Hippocampal formation (tissue), 2 donors: ENCODE data around the gene RSPH9.
A peak's percentile ranks its signal among the peaks of the same experiment; 100 is the strongest.
"Not testable (repeated sequence)": the region's sequence is repeated elsewhere in the genome, so short reads cannot be mapped to it uniquely, and the experiment has no call there.

Experiments used
- DNase-seq, 2 donors: peaks; one replicate each; lab custom pipeline; 2025; lab: John Stamatoyannopoulos, UW

The RSPH9 gene

DNA sequence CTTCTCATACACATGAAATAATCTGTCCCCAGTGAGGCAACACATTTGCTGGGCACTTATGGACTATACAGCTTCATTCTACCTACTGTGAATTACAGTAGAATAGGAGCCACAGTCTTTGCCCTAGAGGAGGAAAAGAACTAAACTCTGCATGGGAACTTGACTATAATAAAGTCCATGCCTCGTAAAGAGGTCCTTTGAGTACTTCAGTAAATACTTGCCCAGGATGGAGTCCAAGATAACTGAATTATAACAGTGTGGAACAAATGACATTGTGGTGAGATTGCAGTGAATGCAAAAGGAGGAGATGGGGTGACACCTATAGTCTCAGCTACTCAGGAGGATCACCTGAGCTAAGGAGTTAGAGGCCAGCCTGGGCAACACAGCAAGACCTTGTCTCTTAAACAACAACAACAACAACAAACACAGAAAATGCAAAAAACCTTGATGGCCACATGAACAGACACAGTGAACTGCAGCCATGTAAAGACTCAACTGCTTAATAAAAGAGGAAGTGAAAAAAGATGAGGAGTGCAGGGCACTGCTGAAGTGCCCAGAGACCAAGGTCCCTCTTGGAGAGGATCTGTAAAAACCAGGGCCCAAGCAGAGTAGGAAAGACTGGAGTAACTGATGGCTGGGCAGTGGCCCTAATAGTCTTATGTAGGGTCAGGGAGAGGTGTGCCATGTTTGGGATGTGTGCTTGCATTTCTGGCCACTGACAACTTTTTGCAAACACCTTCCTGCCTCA lies 39.0 kb downstream of the RSPH9 start:
- no peak for DNase-seq

DNA sequence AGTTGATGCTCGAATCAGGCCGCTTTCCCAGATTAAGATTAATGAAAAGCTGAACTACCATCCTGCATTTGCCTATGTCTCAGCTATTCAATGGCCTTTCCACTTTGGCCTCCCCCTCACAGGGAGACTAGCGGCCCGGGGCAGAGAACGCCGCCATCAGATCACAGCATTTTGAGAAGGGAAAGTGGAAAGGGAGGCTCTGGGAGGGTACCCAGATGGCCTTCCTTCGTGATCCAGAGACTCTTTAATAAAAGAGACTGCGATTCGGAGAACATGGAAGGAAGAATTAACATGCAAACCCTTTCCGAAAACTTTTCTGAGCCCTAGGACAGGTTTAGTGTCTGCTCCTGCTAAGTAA lies 42.2 kb downstream of the RSPH9 start:
- DNase-seq, result no peak

DNA sequence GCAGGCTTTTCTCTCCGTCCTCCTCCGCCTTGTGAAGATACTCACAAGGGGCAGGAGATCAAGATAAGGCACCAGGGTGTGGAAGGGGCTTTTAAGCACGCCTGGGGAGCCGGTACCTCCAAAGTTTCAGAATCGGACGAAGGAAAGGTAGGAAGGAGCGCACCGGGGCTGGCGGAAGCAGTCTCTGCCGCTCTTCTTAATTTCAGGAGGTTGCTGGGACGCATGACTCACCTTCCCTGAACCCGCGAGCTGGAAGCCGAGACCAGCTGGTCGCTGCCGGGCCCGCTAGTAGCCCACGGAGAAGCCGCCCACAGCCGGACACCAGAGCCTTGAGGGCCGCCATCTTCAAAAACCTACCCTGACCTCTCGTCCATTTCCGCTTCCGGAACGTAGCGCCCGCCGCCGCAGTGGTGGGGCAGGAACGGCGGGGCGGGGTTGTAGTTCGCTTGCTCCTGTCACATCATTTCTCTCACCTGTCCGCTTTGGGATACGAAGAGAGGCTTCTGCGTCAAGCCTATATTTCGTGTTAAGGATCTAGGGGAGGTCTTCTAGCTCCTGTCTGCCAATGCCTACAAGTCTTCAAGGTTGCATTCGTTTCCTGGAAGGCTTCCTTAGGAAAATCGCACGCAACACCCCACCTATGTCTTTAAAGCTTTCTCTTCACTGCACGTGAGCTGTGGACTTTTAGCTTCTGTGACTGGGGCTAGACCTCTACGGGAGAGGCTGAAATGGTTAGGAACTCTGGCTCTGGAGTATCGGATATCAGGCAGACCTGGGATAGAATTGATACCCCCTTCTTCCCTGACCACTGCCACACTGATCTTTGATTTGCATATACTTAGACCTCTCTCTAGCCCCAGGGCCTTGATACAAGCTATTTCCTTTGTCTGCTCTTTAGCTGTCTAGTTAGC lies 42.9 kb downstream of the RSPH9 start, which contains the start of gene MRPS18A:
MRPS18A (minus strand) TSS at position 355 of the 911 bp plus-strand sequence; CDS start at position 343, 12 bp downstream.
- peak; percentile 51 to 70 for DNase-seq

DNA sequence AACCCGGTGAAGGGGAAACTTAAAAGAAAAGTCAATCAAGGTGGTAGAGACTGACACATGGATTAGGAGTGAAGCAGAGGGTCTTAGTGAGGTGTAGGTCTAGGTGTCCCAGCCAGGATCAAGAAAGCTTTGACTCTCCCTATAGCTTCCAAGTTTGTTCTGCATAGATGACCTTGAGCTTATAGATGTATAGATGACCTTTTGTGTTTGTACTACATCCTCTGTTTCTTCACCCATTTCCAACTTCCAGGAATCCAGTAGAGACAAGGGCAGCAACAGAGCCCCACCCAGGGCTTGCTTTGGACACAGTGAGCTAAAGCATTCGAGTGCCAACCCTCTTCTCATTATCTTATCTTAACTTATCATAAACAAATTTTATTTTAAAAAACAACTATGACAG lies 44.6 kb downstream of the RSPH9 start:
- no peak for DNase-seq

DNA sequence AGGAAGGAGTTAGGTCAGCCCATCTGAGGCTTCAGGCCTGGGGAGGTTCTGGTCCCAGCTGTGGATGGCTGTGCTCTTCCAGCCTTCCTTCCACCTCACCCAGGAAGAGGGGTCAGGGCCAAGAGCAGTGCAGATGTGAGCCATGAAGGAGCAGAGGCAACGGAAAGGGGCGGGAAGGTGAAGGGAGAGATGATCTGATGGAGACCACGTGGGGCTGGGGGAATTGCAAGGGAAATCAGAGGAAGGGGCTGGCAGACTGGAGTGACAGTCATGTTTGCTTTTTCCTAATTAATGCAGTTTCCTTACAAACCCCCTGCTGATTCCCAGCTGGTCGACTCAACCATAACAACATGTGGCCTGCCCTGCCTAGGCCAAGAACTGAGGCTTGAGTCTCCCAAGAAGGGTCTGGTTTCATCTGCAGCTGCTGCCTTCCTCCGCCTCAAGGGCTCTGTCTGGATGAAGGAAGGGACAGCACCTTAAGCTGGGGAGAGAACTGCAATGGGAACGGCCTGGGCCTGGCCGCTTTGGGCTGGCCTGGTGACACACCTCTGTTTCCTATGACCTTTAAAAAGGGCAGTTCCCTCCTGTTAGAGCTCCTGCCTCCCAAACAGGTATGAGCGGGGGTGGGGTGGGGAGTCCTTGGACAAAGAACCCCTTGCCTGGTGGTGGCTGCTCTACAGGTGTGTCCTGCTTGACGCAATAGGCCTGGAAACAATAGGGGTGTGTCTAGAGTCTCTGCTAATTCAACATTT lies 50.6 kb downstream of the RSPH9 start:
- no peak for DNase-seq

DNA sequence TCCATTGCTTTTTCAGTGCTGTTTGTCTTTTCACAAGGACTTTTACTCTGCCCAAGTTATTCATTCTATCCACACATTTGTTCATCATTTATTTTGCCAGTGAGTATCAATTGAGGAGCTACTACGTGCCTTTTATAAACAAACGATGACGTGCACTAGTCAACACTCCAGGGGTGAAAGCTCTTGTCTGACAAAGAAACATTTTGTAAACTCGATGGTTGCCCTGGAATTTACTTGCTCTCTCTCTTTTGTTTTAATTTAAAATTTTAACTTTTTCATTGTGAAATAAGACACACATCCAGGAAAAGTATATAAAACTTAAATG lies 51.1 kb downstream of the RSPH9 start:
- no peak for DNase-seq

DNA sequence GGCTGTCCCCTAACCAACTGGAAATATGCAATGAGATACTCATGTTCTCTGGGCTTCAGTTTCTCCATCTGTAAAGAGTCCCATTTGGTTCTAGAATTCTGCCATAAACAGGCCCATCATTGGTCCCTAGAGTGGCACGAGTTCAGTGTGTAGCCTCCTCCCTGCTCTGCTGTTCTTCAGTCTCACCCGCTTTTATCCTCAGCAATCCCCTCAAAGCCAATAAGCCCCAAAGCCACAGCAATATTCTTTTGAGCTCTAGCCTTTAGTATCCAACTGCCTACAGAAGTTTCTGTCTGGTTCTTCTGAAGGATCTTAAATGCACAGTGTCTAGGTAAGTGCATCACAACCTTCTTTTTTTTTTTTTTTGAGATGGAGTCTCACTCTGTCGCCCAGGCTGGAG lies 52.6 kb downstream of the RSPH9 start:
- DNase-seq, result no peak

DNA sequence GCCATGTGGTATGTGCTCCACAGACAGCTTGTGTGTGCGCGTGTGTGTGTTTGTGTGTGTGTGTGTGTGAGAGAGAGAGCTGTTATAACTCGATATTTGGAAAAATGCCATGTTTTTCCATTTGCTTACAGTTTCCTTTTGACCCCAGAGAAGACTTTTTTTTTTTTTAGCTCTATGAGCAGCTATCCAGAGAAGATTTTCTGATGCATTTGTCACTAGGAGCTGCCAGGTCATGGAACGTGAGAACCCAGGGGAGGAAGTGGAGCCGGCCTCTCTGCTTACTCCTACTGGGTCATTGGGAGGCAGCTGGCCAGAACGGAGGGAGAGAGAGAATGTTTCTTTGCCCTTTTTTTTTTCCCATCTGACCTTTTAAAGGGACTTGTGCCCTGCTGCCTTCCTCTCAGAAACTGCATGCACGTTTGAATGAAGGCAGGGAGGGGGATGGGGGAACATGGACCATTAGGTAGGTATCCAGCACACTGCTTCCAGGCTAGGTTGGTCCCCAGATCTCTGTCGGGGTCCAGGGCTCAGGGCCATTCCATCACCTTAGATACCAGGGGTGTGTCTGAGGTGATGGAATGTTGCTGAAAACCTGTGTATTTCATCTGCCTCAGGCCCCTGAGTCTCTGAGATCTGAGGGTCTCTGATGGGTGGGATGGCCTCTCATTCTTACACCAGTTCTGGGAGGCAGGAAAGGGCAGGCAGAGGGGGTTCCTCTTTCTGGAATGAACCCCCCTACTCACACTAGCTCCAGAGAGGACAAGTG lies 53.9 kb downstream of the RSPH9 start:
- DNase-seq, result no peak

DNA sequence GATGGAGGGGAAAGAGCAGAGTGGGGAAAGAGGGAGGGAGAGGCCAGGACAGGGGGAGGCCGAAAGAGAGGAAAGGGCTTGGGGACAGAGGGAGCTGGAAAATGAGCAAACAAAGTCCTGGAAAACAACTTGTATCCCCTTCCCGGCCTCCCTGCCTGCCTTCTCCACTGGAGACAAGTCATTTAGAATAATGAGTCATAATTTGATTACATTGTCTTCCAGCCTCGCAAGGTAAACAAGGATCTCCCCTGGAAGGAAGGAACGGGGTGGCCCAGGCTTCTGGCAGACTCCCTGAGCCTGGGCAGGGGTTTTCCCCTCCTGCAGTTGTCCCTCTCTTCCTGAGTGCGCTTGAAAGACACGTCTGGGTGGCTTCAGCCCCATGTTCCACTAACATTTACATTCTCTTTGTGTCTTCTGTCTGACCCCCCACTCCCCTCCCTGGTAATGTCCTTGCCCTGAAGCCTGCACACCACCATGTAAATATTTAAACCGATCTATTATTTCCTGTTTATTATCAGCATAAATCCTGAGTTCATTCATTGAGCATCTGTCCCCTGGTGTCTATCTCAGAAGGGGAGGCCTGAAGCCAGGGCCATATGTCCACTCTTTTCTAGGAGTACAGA lies 54.8 kb downstream of the RSPH9 start:
- no peak for DNase-seq

DNA sequence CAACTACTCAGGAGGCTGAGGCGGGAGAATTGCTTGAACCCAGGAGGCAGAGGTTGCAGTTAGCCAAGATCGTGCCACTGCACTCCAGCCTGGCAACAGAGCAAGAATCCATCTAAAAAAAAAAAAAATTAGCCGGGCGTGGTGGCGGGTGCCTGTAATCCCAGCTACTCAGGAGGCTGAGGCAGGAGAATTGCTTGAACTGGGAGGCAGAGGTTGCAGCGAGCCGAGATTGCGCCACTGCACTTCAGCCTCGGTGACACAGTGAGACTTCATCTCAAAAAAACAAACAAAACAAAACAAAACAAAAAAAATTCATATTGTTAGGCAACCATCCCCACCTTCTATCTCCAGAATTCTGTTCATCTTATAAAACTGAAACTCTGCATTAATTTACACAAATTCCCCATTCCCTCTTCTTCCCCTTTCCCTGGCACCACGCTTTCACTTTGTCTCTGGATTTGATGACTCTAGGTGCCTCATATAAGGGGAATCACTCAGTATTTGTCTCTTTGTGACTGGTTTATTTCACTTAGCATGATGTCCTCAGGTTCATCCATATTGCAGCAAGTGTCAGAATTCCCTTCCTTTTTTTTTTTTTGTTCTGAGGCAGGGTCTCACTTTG lies 56.2 kb downstream of the RSPH9 start:
- not testable (repeated sequence) for DNase-seq

DNA sequence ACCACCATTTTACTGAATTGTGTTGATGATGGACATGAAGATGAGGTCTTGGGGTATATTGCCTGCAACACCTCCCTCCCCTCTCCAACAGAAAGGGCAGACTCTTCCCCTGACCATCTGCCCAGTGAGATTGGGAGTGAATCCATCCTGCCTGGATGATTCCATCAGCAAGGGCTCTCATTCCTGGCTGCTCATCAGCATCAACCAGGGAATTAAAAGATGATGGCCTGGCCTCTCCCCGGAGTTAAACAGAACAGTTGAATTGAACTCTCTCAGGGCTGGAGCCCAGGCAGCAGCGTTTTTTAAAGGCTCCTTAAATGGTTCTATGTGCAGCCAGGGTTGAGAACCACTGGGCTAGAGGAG lies 57.3 kb downstream of the RSPH9 start:
- no peak for DNase-seq

DNA sequence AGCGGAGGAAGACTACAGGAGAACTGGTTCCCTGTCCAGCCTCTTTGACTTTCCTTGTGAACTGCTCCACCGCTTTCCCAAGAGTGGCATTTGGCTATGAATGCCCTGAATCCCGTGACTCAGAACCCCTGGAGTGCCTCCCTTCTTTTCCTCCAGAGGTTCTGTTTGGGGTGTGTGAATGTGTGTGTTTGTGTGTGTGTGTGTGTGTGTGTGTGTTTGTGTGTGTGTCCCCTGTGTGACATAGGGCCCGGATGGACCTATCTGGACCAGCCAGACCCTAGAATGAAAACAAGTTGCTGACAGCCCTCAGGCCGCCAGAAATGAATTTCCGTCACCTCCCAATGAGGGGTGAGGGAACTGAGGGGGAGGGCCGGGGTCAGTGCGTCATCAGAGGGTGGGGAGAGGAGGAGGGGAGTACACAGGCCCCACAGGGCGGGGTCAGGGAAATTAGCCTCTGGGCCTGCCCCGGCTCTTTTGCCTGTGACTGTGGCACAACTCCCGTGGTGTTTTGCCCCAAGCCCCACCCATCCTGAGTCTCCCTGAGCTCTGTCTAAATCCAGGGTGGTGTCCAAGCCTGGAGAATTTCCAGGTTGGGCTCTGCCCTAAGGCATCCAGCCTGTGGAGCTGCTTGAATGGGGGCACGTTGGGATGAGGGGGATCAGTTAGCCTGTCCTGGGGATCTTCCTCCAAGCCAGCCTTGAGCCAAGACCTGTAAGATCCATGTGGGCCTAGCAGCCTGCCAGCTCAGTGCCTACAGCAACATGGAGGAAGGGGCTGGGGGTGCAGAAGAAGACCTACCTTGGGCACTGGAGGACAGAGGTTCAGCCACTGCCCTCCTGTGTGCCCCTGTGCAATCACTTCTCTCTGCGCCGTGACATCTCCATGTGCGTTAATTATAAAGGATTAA lies 58.0 kb downstream of the RSPH9 start:
- no peak for DNase-seq

DNA sequence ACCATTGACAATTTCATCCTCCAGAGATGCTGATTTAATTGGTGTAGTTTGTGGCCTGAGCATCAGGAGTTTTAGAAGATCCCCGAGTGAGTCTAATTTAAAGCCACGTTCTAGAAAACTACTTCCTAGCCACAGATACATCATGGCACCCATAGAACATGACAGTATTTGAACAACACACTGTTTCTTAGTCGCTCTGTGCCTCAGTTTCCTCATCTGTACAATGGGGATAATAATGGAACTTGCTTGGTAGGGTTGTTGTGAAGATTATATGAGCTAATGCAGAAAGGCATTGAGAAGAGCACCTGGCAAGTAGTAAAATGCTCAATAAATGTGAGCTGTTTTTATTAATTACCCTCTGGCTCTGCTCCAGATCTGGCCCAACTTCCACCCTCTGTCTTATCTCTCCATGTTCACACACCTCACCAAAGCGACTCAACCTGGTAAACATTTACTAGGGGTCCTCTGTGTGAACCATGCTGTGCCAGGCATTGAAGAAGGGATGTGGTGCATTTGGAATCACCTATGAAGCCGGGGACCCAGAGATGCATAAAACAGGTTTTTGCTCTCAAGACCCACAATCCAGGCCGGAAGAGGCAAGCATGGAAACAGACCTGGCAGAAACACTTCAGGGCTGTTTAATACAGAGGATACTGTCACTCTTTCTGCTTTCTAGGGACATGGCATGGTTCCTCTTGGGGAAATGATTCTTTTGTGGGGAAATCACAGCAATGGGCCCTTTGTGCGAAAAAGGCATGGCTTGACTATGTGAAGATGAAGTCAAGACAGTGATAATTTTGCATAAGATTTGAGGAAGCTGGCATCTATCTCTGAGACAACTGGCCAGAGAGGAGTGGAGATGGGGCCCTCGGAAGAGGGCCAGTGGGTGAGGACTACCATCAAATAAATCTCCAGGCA lies 58.9 kb downstream of the RSPH9 start:
- DNase-seq, result no peak

DNA sequence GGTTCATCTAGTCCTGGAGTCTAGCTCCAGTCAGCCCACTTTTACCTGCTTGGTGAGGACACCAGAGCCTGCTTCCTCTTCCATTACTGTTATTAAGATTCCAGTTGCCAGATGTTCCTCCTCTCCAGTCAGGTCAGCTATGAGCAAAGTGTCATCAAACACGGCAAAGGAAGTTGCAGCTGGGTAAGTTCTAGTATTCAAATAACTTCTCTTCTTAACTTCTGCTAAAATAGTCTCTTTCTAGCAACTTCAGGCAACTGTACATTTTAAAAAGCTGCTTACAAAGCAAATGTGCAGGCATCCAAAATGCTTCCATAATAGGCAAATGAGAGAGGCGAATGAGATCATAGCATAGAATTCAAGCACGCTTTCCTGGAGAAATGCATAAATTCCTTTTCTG lies 61.2 kb downstream of the RSPH9 start:
- no peak for DNase-seq

DNA sequence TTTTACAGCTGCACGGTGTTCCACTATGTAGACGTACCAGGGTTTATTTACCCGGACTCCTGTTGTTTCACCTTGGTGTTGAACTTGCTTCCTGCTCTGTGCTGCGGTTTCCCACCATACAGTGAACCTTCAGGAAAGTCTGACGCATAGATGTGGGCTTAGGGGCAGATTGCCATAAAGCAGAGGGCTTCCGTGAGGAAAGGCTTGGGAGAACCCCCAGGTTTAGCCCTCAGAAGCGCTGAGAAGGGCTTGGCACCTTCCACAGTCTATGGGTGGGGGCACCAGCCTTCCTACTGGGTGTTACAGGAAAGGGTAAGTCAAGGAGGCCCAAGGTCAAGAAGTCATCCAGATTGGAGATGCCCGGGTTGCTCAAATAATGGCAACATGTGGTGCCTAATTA lies 62.0 kb downstream of the RSPH9 start:
- no peak for DNase-seq

DNA sequence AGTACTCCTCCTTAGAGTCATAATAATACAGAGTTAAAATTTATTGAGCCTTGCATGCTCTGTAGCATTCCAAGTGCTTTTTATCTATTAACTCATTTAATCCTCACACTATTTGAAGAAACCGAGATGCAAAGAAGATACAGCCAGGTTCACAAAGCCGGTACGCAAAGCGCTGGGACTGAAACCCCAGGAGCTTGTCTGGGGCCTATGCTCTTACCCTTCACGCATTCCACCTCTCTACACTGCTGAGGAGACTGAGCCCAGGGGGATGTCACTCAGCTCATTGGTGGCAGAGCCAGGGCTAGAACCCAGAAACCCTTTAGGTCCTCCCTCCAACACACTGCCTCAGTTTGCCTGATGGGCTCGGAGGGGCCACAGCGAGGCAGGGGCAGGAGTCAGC lies 62.4 kb downstream of the RSPH9 start:
- no peak for DNase-seq

DNA sequence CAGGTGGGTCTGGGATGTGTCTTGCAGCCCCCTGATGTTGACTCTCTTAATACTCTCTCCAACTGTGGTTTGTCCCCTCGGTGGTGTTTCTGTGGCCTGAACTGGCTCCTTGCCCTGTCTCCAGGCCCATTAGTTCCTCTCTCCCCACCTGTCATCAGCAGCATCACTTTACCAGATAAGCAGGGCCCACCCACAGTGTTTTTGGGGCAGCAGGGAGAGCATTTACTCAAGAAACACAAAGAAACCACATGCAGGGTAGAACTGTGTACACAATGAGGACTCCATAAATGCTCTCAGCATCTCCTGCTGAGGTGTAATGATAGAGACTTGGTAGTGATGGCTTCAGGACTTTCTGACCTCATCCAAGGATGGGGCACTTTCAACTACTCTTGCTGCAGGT lies 62.9 kb downstream of the RSPH9 start:
- DNase-seq, result no peak

DNA sequence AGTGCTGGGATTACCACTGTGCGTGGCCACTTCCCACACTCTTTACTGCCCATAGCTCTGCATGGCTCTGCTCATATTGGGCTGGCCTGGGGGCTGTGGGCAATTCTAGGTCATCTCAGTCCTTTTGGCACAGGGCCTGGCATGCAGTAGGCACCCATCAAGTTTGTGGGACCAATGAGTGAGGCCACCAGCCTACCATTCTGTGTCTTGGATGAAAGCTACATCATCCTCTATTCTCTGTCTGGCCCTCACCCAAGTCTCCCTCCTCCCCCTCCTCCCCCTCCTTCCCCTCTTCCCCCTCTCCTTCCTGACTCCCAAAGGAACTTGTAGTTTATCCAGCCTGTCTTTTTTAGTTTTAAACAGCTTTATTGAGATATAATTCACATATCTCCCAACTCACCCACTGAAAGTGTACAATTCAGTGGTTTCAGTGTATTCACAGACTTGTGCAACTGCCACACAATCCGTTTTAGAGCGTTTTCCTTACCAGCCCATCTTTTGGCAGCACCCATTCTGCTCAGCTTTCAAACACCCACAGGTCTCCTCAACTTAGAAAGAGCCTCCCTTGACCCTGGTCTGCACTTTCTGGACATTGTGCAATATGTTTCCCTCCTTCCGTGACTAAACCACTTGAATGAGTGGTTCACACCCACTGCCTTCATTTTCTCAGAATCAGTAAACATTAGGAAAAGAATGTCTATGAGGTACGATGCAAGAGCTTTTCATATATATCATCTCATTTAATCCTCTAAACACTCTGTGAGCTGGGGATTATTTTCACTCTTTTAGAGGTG lies 64.2 kb downstream of the RSPH9 start:
- DNase-seq, result no peak
